Upper lobe of left lung (tissue), 6 donors: ENCODE results near the gene ENTREP3. TPM values are rescaled to one million over a fixed set of nuclear protein-coding genes. Genes with fewer than 3 reads are reported as not detected.

Experiments
- ATAC-seq, 2 donors: fragments of 200-7000 bp; cut with Tn5 transposase; one replicate each; pipeline ENCODE4 v1.9.1; 2022; ENCODE audit warnings: mild to moderate bottlenecking in 2 of 2, moderate library complexity in 2 of 2; ENCODE audit not compliant: low FRiP score in 2 of 2
- DNase-seq, 2 donors: peaks; one replicate each; pipeline ENCODE4 v3.0.0-alpha.2; 2019 to 2020
- H3K27ac ChIP-seq, 4 donors: fragments of 200-600 bp; sonication (generic); one replicate each; pipeline ENCODE4 v1.5.1; 2016 to 2019
- H3K27me3 ChIP-seq, 4 donors: fragments of 200-600 bp; sonication (generic); one replicate each; pipeline ENCODE4 v1.5.1; 2017 to 2019
- H3K36me3 ChIP-seq, 4 donors: fragments of 200-600 bp; sonication (generic); one replicate each; pipeline ENCODE4 v1.5.1; 2016 to 2019
- H3K4me1 ChIP-seq, 4 donors: fragments of 200-600 bp; sonication (generic); one replicate each; pipeline ENCODE4 v1.5.1; 2018 to 2019
- H3K4me3 ChIP-seq, 4 donors: fragments of 200-600 bp; sonication (generic); one replicate each; pipeline ENCODE4 v1.5.1; 2017 to 2019; ENCODE audit warnings: mild to moderate bottlenecking in 2 of 4, moderate library complexity in 1 of 4
- H3K9me3 ChIP-seq, 4 donors: fragments of 200-600 bp; sonication (generic); one replicate each; pipeline ENCODE4 v1.5.1; 2018 to 2019
- EP300 ChIP-seq, 4 donors: sonication (generic); formaldehyde crosslinking; IDR thresholded peaks; one replicate each; pipeline ENCODE4 v1.5.1; 2017; ENCODE audit warnings: antibody characterized with exemption in 4 of 4, control low read depth in 2 of 4
- POLR2A ChIP-seq, 4 donors: fragments of 450-650 bp; IDR thresholded peaks; one replicate each; pipeline ENCODE4 v1.5.1; 2016 to 2017; ENCODE audit warnings: antibody characterized with exemption in 4 of 4, mild to moderate bottlenecking in 2 of 4
- POLR2AphosphoS5 ChIP-seq, 2 donors: sonication (generic); formaldehyde crosslinking; IDR thresholded peaks; one replicate each; pipeline ENCODE4 v1.5.1; 2017; ENCODE audit warnings: antibody characterized with exemption in 2 of 2
- WGBS, 2 donors: methylation state at CpG; one replicate each; pipeline ENCODE4 v1.1.5; 2017 to 2018; 5-methylcytosine and 5-hydroxymethylcytosine counted together
- total RNA-seq, 6 donors: library from RNA; depleted of rRNA in 4 of 6; stranded (reverse); fragments of >200 nt in 4 of 6; gene quantifications; one replicate each; pipeline versions ENCODE4 v1.1.0 to v1.2.1, GENCODE V29; 2016 to 2021
- TF ChIP-seq, protein P1 (sequence below), 6 experiments: fragments of 450-650 bp in 4 of 6; fragments of 200-600 bp in 2 of 6; sonication (generic) in 2 of 6; IDR thresholded peaks; one replicate each; pipeline ENCODE4 v1.5.1; 2016 to 2019; ENCODE audit warnings: antibody characterized with exemption in 6 of 6
- donor health status: DM: no; HTN: no; CAD: no; lungs with moderate emphysema.
- donor health status: DM: no; HTN: yes; CAD: no; lungs with severe emphysema.

Gene ENTREP3
- total RNA-seq, 6 donors from 2014 or later = 9.3 to 30.3 (median 20.6) TPM

DNA sequence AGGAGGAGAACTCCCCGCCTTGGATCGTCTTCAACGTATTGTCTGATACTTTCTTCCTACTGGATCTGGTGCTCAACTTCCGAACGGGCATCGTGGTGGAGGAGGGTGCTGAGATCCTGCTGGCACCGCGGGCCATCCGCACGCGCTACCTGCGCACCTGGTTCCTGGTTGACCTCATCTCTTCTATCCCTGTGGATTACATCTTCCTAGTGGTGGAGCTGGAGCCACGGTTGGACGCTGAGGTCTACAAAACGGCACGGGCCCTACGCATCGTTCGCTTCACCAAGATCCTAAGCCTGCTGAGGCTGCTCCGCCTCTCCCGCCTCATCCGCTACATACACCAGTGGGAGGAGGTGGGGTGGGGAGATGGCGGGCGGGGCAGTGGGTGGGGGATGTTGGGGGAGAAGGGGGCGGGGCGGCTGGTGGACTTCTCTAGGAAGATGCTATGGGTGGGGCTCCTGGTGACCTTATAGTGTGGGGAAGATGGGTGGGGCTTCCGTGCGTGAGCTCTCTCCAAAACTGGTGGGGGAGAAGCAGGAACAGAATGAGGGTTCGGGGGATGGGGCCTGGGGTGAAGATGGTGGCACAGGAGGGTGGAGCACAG, 27.3 kb upstream of the ENTREP3 start:
- no peak overlapping the region for H3K4me3 ChIP-seq
- ATAC-seq (no peak), DNase-seq (peak in 1 of 2 donors; percentile 67)
- WGBS, 2 donors = 91 to 97% methylated on average over 28 to 29 of the region's 29 CpGs
- H3K27me3 ChIP-seq = no peaks in the 10 kb centered on the region
- H3K4me1 ChIP-seq = peaks cover 9 to 13% (median 11%) of the 10 kb centered on the region in 4 donors
- no peak for TF ChIP-seq POLR2A (IDR thresholded peaks at IDR 0.05)
- TF ChIP-seq, protein P1, sequence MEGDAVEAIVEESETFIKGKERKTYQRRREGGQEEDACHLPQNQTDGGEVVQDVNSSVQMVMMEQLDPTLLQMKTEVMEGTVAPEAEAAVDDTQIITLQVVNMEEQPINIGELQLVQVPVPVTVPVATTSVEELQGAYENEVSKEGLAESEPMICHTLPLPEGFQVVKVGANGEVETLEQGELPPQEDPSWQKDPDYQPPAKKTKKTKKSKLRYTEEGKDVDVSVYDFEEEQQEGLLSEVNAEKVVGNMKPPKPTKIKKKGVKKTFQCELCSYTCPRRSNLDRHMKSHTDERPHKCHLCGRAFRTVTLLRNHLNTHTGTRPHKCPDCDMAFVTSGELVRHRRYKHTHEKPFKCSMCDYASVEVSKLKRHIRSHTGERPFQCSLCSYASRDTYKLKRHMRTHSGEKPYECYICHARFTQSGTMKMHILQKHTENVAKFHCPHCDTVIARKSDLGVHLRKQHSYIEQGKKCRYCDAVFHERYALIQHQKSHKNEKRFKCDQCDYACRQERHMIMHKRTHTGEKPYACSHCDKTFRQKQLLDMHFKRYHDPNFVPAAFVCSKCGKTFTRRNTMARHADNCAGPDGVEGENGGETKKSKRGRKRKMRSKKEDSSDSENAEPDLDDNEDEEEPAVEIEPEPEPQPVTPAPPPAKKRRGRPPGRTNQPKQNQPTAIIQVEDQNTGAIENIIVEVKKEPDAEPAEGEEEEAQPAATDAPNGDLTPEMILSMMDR (IDR thresholded peaks at IDR 0.05) = no peak
- H3K36me3 ChIP-seq = no peaks in the 10 kb centered on the region
- H3K27ac ChIP-seq = no peak overlapping the region
- no peaks in the 10 kb centered on the region for H3K9me3 ChIP-seq

DNA sequence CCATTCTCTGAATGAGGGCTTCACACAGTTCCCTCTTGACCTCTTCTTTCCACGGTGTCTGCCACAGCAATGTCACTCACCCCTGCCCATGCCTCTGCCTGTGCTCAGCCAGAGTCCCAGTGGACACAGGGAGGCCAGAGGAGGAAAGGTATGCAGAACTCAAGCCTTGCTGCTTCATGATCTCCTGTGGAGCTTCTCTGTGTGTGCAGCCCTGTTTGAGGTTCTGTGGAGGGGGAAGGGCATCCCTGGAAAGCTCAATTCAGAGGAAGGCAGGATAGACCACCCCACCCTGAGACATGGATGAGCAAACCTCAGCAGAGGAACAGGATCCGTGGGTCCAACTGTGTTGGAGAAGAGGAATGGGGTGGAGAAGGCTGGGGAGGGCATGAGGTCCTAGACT, 24.0 kb upstream of the ENTREP3 start:
- no peak overlapping the region for H3K27ac ChIP-seq
- H3K27me3 ChIP-seq = no peaks in the 10 kb centered on the region
- no peaks in the 10 kb centered on the region for H3K36me3 ChIP-seq
- WGBS, 2 donors = 96 to 100% methylated on average over 1 to 2 of the region's 2 CpGs
- ATAC-seq = no peak
- H3K9me3 ChIP-seq = no peaks in the 10 kb centered on the region
- peaks cover 11 to 21% (median 15%) of the 10 kb centered on the region in 4 donors for H3K4me1 ChIP-seq
- no peak for DNase-seq
- no peak overlapping the region for H3K4me3 ChIP-seq
- TF ChIP-seq POLR2AphosphoS5 (IDR thresholded peaks at IDR 0.05) = no peak
- TF ChIP-seq, protein P1 (IDR thresholded peaks at IDR 0.05) = no peak
- no peak for TF ChIP-seq EP300 (IDR thresholded peaks at IDR 0.05)
- no peak for TF ChIP-seq POLR2A (IDR thresholded peaks at IDR 0.05)

DNA sequence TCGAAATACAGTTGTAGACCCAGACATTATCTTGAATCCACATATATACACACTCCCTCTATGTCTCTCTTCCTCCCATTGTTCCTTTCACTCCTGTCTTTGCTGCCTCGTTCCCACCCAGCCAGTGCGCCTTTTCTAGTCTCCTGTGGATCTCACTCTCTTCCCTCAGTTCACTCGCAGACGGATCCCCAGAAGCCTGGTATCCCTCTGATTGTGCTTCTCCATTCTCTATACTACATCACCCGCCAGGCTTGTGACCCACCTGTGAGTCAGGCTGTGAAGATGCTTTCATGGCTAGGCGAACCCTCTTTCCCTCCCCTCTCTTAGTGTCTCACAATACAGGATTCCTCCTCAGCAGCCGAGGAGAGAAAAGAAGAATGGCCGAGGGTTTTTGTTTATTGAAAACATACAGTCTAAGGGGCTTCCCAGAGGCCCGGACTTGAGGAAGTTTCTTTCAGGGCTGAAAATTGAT, 23.4 kb upstream of the ENTREP3 start:
- H3K4me3 ChIP-seq = peak overlapping the region in 1 of 4 donors; percentile 73
- peaks cover 13 to 25% (median 18%) of the 10 kb centered on the region in 4 donors for H3K4me1 ChIP-seq
- WGBS, 2 donors = 47 to 49% methylated on average over 10 of the region's 10 CpGs
- no peak for ATAC-seq
- H3K27ac ChIP-seq = no peak overlapping the region
- H3K36me3 ChIP-seq = no peaks in the 10 kb centered on the region
- H3K9me3 ChIP-seq = no peaks in the 10 kb centered on the region
- TF ChIP-seq, protein P1 (IDR thresholded peaks at IDR 0.05) = no peak
- TF ChIP-seq POLR2AphosphoS5 (IDR thresholded peaks at IDR 0.05) (no peak), EP300 (IDR thresholded peaks at IDR 0.05) (no peak), POLR2A (IDR thresholded peaks at IDR 0.05) (no peak)
- no peak for DNase-seq
- no peaks in the 10 kb centered on the region for H3K27me3 ChIP-seq

DNA sequence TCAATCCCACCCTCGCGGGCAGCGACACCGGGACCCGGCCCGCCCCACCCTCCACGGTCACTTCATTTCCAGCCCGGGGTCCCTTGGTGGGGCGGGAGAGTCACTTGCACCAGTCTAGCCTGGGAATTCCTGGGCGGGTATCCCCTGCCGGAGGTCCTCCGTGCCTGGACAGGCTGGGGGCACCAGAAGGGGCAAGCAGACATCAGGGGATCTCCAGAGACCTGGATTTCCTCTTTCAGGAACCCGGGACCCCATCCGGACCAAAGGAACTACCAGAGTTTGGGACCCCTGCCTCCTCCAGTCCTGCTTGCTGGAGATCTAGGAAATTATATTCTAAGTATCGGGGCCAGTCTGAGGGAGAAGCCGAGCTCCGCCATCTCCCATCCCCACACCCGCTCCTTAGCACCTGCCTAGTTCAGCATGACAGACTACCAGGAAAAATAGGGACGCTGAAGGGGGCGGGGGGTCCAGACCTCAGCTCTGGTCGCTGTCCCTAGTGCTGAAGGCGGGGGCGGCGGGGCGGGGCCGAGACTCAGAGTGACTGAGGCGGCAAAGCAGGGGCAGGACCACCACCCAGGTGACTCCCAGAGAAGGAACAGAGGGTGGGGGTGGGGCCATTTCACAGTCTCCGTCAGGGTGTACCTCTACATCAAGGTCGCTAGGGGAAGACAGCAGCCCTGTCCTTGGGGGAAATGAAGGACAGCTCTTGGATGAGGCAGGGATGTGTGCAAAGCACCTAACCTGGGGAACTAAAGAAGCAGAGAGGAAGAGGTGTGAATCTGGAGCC, 22.8 kb upstream of the ENTREP3 start:
- whole genome bisulfite sequencing, 2 donors = 2 to 3% methylated on average over 10 to 16 of the region's 29 CpGs
- TF ChIP-seq EP300 (IDR thresholded peaks at IDR 0.05) (no peak), POLR2A (IDR thresholded peaks at IDR 0.05) (no peak), POLR2AphosphoS5 (IDR thresholded peaks at IDR 0.05) (no peak)
- TF ChIP-seq, protein P1 (IDR thresholded peaks at IDR 0.05) = peak in 3 of 6 experiments; percentile 10 to 41 (median 13)
- no peaks in the 10 kb centered on the region for H3K36me3 ChIP-seq
- no peaks in the 10 kb centered on the region for H3K9me3 ChIP-seq
- ATAC-seq = peak; percentile 39 to 41
- DNase-seq = peak; percentile 61 to 93
- no peaks in the 10 kb centered on the region for H3K27me3 ChIP-seq
- H3K4me3 ChIP-seq = peak overlapping the region; percentile 67 to 88 (median 71)
- peak overlapping the region in 3 of 4 donors; percentile 1 to 77 (median 64) for H3K27ac ChIP-seq
- H3K4me1 ChIP-seq = peaks cover 14 to 27% (median 19%) of the 10 kb centered on the region in 4 donors
